Osteocyte (in vitro differentiated cells): ENCODE data around the gene MPP7. TPM values are rescaled to one million over a fixed set of nuclear protein-coding genes. Genes with fewer than 3 reads are reported as not detected.
A peak's percentile ranks its signal among the peaks of the same experiment; 100 is the strongest.

Experiments used
- DNase-seq: peaks from one replicate; pipeline ENCODE4 v3.0.0; 2021; ENCODE audit warnings: mixed read lengths; ENCODE audit not compliant: unreplicated experiment; ENCODE audit errors: extremely low spot score
- H3K27ac Mint-ChIP-seq: one replicate; pipeline ENCODE4 v1.8.0; 2021; ENCODE audit warnings: mild to moderate bottlenecking, mixed read lengths; ENCODE audit not compliant: unreplicated experiment
- H3K27me3 Mint-ChIP-seq: one replicate; pipeline ENCODE4 v1.8.0; 2021; ENCODE audit warnings: mixed read lengths; ENCODE audit not compliant: unreplicated experiment
- H3K36me3 Mint-ChIP-seq: one replicate; pipeline ENCODE4 v1.8.0; 2021; ENCODE audit warnings: mixed read lengths; ENCODE audit not compliant: unreplicated experiment
- H3K4me1 Mint-ChIP-seq: one replicate; pipeline ENCODE4 v1.8.0; 2021; ENCODE audit warnings: mixed read lengths; ENCODE audit not compliant: unreplicated experiment
- H3K4me3 Mint-ChIP-seq: one replicate; pipeline ENCODE4 v1.8.0; 2021; ENCODE audit warnings: mild to moderate bottlenecking, moderate library complexity, mixed read lengths; ENCODE audit not compliant: unreplicated experiment
- H3K9me3 Mint-ChIP-seq: one replicate; pipeline ENCODE4 v1.8.0; 2021; ENCODE audit warnings: mixed read lengths; ENCODE audit not compliant: unreplicated experiment
- total RNA-seq: library from RNA; stranded (reverse); gene quantifications from 2 replicates; pipeline ENCODE4 v1.2.1, GENCODE V29; 2021
- TF ChIP-seq, protein P1 (sequence below): fragments of 200-600 bp; sonication (generic); IDR thresholded peaks from 2 replicates; pipeline ENCODE4 v1.5.0; 2021; ENCODE audit warnings: antibody characterized with exemption, mild to moderate bottlenecking, moderate library complexity

Gene MPP7
- total RNA-seq, 1 donor from 2014 or later = 37.4 TPM

DNA sequence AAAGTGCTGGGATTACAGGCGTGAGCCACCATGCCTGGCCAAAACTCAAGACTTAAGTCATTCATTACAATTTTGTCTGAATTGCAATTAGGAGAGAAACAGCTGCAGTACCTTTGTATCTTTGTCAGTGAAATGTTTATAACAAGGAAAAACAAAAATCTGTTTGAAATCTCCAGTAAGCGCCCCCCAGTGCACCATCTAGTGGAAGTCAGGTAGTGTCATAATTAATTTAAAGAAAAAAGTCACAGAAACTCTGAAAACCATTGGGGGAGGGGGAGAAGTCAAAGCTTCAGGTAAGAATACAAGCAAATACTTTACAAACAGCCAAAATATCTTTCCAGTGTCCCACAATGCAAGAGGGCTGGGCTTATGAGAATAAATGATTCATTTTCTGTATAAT, 2.8 kb downstream of the MPP7 start:
- DNase-seq = peak; percentile 2

DNA sequence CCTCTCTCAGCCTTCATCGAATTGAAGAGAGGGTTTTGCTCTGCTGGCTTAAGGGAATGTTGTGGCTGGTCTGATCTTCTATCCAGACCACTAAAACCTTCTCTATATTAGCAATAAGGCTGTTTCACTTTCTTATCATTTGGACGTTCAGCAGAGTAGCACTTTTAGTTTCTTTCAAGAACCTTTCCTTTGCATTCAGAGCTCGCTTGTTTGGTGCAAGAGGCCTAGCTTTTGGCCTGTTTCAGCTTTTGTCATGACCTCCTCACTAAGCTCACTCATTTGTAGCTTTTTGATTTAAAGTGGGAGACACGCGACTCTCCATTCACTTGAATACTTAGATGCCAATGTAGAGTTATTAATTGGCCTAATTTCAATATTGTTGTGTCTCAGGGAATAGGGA, 3.9 kb downstream of the MPP7 start:
- Mint-ChIP-seq H3K9me3 (no peaks in the 10 kb centered on the region), H3K4me1 (peaks cover 70% of the 10 kb centered on the region), H3K4me3 (no peak overlapping the region), H3K27me3 (peaks cover 3% of the 10 kb centered on the region), H3K36me3 (peaks cover 4% of the 10 kb centered on the region), H3K27ac (peak overlapping the region; percentile 15)
- peak; percentile 1 for DNase-seq
- TF ChIP-seq, protein P1, sequence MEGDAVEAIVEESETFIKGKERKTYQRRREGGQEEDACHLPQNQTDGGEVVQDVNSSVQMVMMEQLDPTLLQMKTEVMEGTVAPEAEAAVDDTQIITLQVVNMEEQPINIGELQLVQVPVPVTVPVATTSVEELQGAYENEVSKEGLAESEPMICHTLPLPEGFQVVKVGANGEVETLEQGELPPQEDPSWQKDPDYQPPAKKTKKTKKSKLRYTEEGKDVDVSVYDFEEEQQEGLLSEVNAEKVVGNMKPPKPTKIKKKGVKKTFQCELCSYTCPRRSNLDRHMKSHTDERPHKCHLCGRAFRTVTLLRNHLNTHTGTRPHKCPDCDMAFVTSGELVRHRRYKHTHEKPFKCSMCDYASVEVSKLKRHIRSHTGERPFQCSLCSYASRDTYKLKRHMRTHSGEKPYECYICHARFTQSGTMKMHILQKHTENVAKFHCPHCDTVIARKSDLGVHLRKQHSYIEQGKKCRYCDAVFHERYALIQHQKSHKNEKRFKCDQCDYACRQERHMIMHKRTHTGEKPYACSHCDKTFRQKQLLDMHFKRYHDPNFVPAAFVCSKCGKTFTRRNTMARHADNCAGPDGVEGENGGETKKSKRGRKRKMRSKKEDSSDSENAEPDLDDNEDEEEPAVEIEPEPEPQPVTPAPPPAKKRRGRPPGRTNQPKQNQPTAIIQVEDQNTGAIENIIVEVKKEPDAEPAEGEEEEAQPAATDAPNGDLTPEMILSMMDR = no peak

More for the DNA sequence above, 2.8 kb downstream of the MPP7 start:
- Mint-ChIP-seq H3K27ac (no peak overlapping the region), H3K4me3 (peak overlapping the region; percentile 88), H3K9me3 (no peaks in the 10 kb centered on the region), H3K4me1 (peaks cover 63% of the 10 kb centered on the region), H3K36me3 (peaks cover 4% of the 10 kb centered on the region), H3K27me3 (peaks cover 11% of the 10 kb centered on the region)
- TF ChIP-seq, protein P1 = peak; percentile 32

DNA sequence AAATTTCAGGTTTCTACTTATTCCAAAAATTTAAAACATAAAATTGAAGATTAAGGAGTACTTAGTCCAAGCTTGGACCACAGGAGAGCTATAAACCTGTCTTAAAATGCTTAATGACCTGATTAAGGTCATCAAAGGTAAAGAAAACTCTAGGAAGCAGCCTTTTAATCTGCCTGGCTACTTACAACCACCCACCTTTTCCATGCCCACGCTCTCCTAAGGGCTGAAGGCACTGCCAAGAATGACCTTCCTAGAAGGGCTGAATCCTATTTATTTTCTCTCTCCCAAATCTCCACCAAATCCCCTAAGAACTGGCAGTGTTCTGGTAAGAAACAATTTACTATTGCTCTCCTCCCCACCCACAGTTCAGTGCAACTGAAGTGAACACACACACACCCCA, 6.8 kb downstream of the MPP7 start:
- no peak for DNase-seq
- Mint-ChIP-seq H3K4me3 (no peak overlapping the region), H3K4me1 (peaks cover 79% of the 10 kb centered on the region), H3K27ac (peak overlapping the region; percentile 89), H3K9me3 (no peaks in the 10 kb centered on the region), H3K27me3 (no peaks in the 10 kb centered on the region), H3K36me3 (peaks cover 11% of the 10 kb centered on the region)
- TF ChIP-seq, protein P1 = no peak

DNA sequence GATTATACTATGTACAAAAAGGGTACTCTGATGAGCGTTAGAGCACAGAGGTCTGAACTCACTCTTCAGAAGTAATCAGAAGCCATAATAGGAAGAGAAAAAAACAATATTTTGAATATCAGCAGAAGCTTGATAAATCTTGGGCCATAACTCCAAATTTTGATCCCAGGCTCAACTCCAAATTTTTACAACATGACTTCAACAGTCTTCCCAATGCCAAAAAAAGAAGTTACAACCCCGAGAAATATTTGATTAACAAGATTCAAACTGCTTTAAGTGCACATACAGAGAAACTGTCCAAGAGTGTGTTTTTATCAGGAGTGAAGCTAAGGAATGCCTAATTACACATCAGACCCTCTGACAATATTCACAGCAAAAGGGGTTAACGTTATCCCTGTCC, 7.5 kb downstream of the MPP7 start:
- peaks cover 11% of the 10 kb centered on the region for H3K36me3 Mint-ChIP-seq
- no peaks in the 10 kb centered on the region for H3K27me3 Mint-ChIP-seq
- H3K4me3 Mint-ChIP-seq = no peak overlapping the region
- TF ChIP-seq, protein P1 = no peak
- peaks cover 78% of the 10 kb centered on the region for H3K4me1 Mint-ChIP-seq
- DNase-seq = no peak
- H3K27ac Mint-ChIP-seq = peak overlapping the region; percentile 89
- no peaks in the 10 kb centered on the region for H3K9me3 Mint-ChIP-seq

DNA sequence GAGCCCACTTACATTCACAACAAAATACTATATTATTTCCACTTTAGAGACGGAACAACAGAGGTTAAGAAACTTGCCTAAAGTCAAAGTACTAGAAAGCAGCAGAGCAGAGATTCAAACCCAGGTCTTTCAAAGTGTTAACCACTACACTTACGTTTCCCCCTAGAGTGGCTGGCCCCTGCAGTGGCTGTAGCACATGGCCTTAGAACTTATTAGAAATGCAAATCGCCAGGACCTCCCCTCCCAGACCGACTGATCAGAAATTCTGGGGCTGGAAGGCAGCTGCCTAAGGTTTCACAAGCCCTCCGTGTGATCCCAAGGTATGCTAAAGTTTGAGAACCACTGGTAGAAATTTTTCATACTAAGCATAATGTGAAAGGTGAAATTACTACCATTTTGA, 8.1 kb downstream of the MPP7 start:
- no peak for DNase-seq
- Mint-ChIP-seq H3K4me1 (peaks cover 76% of the 10 kb centered on the region), H3K9me3 (no peaks in the 10 kb centered on the region), H3K4me3 (no peak overlapping the region), H3K27ac (peak overlapping the region; percentile 89), H3K27me3 (no peaks in the 10 kb centered on the region), H3K36me3 (peaks cover 13% of the 10 kb centered on the region)
- TF ChIP-seq, protein P1 = no peak
